Nephron progenitor cell (in vitro differentiated cells): Measurements from ENCODE around the gene LGALS3.
A peak's percentile ranks its signal among the peaks of the same experiment; 100 is the strongest.

ENCODE experiments used
- DNase-seq: peaks from one replicate; pipeline ENCODE4 v3.0.0; 2021
- H3K27ac Mint-ChIP-seq: 2 replicates; pipeline ENCODE4 v1.8.0; 2021; ENCODE audit warnings: mild to moderate bottlenecking, moderate library complexity, mixed read lengths
- H3K27me3 Mint-ChIP-seq: 2 replicates; pipeline ENCODE4 v1.8.0; 2021; ENCODE audit warnings: mild to moderate bottlenecking, low read depth, mixed read lengths; ENCODE audit not compliant: poor library complexity
- H3K36me3 Mint-ChIP-seq: 2 replicates; pipeline ENCODE4 v1.8.0; 2021; ENCODE audit warnings: low read depth, mixed read lengths
- H3K4me1 Mint-ChIP-seq: 2 replicates; pipeline ENCODE4 v1.8.0; 2021; ENCODE audit warnings: mixed read lengths
- H3K4me3 Mint-ChIP-seq: 2 replicates; pipeline ENCODE4 v1.8.0; 2021; ENCODE audit warnings: mild to moderate bottlenecking, moderate library complexity, mixed read lengths
- H3K9me3 Mint-ChIP-seq: 2 replicates; pipeline ENCODE4 v1.8.0; 2021; ENCODE audit warnings: mild to moderate bottlenecking, moderate library complexity, mixed read lengths
- TF ChIP-seq, protein P1 (sequence below): fragments of 200-600 bp; sonication (generic); IDR thresholded peaks from 2 replicates; pipeline ENCODE4 v1.5.0; 2021; ENCODE audit warnings: antibody characterized with exemption

Gene LGALS3

DNA sequence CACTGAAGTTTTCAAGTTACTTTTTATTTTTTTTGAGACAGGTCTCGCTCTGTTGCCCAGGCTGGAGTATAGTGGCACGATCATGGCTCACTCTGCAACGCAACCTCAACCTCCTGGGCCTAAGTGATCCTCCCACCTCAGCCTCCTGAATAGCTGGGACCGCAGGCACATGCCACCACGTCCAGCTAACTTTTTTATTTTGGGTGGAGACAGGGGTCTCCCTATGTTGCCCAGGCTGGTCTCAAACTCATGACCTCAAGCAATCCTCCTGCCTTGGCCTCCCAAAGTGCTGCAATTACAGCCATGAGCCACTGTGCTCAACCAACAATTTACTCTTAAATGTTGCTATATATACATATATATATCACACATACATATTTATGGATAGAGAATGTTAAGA is 27.4 kb upstream of the LGALS3 start:
- Mint-ChIP-seq H3K27me3 (peaks cover 15% of the 10 kb centered on the region), H3K36me3 (peaks cover 7% of the 10 kb centered on the region), H3K27ac (no peak overlapping the region), H3K4me3 (no peak overlapping the region), H3K9me3 (peaks cover 15% of the 10 kb centered on the region), H3K4me1 (peaks cover 29% of the 10 kb centered on the region)
- no peak for DNase-seq
- TF ChIP-seq, protein P1, sequence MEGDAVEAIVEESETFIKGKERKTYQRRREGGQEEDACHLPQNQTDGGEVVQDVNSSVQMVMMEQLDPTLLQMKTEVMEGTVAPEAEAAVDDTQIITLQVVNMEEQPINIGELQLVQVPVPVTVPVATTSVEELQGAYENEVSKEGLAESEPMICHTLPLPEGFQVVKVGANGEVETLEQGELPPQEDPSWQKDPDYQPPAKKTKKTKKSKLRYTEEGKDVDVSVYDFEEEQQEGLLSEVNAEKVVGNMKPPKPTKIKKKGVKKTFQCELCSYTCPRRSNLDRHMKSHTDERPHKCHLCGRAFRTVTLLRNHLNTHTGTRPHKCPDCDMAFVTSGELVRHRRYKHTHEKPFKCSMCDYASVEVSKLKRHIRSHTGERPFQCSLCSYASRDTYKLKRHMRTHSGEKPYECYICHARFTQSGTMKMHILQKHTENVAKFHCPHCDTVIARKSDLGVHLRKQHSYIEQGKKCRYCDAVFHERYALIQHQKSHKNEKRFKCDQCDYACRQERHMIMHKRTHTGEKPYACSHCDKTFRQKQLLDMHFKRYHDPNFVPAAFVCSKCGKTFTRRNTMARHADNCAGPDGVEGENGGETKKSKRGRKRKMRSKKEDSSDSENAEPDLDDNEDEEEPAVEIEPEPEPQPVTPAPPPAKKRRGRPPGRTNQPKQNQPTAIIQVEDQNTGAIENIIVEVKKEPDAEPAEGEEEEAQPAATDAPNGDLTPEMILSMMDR, result no peak

- Mint-ChIP-seq H3K36me3 (peaks cover 7% of the 10 kb centered on the region), H3K9me3 (peaks cover 15% of the 10 kb centered on the region), H3K27ac (no peak overlapping the region), H3K4me3 (no peak overlapping the region), H3K4me1 (peaks cover 24% of the 10 kb centered on the region), H3K27me3 (peaks cover 10% of the 10 kb centered on the region)
- TF ChIP-seq, protein P1, result no peak
- no peak for DNase-seq
These were observed 26.9 kb upstream of the LGALS3 start for GRCh38 chr14:55102141-55102621.

DNA sequence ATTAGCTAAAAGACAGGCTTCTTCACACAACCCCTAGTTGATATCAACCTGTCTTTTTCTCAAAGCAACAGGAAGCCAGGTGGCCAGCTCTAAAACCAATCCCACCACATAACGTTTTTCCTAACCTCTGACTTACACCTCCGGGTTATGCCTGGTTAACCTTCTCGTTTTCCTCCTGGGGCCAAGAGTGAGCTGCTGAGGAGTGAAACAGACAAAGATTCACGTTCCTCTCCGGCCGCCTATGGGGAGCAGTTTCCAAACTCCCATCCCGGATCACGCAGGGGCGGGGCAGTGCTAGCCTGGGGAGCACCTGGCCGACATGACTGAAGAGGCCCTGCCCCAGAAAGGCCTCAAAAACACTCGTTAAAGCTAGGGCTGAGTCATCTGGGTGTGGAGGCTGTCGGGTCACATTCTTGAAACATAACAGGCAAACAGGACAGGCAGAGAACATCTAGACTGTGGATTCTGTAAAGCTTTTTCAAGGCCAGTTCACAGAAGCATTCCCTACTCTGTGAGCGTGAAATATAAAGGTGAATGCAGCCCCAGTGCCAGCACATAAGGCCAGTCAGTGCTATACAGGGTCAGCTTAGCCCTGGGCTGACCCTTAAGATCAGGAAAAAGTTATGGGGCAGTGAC is 25.9 kb upstream of the LGALS3 start:
- Mint-ChIP-seq H3K4me1 (peaks cover 32% of the 10 kb centered on the region), H3K27me3 (peaks cover 11% of the 10 kb centered on the region), H3K27ac (peak overlapping the region; percentile 89), H3K9me3 (peaks cover 19% of the 10 kb centered on the region), H3K36me3 (peaks cover 7% of the 10 kb centered on the region), H3K4me3 (peak overlapping the region; percentile 56)
- TF ChIP-seq, protein P1, result no peak
- peak; percentile 36 for DNase-seq

GRCh38 chr14:55103971-55104954 is 24.8 kb upstream of the LGALS3 start:
- peaks cover 19% of the 10 kb centered on the region for H3K9me3 Mint-ChIP-seq
- no peak overlapping the region for H3K4me3 Mint-ChIP-seq
- TF ChIP-seq, protein P1, result no peak
- no peak for DNase-seq
- H3K4me1 Mint-ChIP-seq, result peaks cover 33% of the 10 kb centered on the region
- H3K27ac Mint-ChIP-seq, result no peak overlapping the region
- H3K27me3 Mint-ChIP-seq, result peaks cover 10% of the 10 kb centered on the region
- H3K36me3 Mint-ChIP-seq, result peaks cover 7% of the 10 kb centered on the region

DNA sequence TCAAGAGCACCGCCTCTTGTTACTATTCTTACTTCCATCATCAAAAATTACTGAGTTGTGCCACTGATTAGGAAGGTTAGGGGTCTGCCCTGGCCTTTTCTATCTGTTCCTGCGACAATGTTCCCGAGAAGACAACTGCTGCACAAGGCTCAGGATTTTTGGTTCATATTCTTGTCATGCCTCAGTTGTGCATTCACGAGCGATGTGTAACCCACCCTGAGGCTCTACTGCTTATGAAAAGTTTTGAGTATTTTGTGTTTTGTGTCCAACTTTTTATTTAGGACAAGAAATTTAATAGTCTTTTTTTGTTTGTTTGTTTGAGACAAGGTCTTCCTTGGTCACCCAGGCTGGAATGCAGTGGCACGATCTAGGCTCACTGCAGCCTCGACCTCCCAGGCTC is 23.1 kb upstream of the LGALS3 start:
- no peak overlapping the region for H3K27ac Mint-ChIP-seq
- H3K4me3 Mint-ChIP-seq, result no peak overlapping the region
- H3K9me3 Mint-ChIP-seq, result peaks cover 19% of the 10 kb centered on the region
- peaks cover 7% of the 10 kb centered on the region for H3K36me3 Mint-ChIP-seq
- DNase-seq, result no peak
- TF ChIP-seq, protein P1, result no peak
- H3K27me3 Mint-ChIP-seq, result peaks cover 9% of the 10 kb centered on the region
- H3K4me1 Mint-ChIP-seq, result peaks cover 33% of the 10 kb centered on the region
